ENCODE measurements around the gene TTC8.
A peak's percentile ranks its signal among the peaks of the same experiment; 100 is the strongest.
"Not testable (repeated sequence)": the region's sequence is repeated elsewhere in the genome, so short reads cannot be mapped to it uniquely, and the experiment has no call there.

The TTC8 gene

DNA sequence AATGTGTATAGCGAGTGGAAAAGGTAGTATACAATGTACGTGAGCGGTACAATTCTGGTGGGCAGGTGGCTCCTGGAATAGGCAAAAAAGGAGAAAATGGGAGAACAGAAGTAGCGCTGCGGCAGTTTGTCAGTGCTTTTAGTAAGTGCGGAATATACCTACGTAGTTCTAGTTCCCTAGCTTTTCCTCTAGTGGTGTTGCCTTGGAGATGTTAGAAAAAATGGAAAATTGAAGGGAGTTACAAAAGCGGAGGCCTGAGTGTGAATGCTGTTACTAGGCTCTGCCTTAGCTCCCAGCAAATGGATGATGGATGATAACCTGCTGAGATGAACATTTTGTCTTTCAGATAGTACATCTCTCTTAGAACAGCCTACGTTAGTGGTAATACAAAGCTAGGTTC is 1.1 kb downstream of the TTC8 start:
- DNase-seq = no peak

DNA sequence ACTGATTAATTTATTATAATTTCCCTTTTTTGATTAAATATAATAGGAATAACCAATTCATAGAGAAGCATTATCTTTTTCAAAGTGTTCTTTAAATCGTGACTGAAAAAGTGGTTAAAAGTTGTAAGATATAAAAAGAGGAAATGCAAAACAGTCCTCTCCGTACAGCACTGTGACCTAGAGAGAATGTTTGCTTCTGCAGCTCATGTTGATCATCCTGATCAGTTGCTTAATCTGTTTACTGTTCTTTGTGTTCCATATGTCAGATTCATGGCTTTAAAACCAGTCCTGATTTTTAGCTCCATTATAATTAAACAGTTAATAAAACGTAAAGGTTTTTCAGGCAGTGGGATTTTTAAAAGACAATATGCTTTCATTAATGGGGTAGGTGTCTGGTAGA is 4.7 kb downstream of the TTC8 start:
- DNase-seq = no peak

DNA sequence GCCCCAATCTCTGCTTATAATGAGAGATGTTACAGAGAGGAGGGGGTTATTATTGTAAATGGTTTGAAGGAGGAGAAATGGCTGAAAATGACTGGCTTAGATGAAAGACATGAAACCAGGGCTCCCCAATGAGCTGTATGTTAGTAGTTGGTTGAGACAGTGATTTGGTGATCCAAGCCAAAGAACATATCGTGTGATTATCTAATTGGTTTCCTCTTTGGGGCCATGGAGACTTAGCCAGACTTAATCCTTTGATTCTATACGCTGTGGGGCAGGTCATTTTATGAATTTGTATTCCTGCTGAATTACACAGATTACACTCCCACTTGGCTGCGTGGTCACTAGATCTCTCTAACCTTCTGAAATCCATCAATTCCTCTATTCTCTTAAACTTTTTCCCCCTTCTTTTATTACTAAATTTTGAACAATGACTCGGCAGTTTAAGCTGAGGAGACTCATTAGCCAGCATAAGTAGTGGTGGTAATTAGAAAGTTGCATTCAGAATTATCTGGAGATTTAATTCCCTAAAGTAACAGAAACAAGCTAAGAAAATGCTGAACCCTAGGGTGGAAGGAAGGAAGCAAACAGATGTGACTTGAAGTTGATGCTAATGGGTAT is 5.3 kb downstream of the TTC8 start:
- no peak for DNase-seq

DNA sequence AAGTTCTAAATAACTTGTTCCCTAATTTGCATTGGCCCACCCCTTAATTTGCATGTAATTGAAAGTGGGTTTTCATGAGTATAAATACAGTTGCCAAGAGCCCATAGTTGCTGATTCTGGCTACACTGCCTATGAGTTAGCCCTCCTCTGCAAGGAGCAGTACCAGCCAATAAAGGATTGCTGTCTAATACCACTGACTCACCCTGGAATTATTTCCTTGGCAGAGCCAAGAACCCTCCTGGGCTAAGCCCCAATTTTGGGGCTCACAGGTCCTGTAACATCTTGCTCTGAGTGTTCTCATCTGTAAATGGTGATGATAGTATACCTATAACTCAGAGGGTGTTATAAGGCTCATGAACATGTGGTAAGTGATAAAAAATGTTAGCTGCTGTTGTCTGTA is 6.8 kb downstream of the TTC8 start:
- no peak for DNase-seq

DNA sequence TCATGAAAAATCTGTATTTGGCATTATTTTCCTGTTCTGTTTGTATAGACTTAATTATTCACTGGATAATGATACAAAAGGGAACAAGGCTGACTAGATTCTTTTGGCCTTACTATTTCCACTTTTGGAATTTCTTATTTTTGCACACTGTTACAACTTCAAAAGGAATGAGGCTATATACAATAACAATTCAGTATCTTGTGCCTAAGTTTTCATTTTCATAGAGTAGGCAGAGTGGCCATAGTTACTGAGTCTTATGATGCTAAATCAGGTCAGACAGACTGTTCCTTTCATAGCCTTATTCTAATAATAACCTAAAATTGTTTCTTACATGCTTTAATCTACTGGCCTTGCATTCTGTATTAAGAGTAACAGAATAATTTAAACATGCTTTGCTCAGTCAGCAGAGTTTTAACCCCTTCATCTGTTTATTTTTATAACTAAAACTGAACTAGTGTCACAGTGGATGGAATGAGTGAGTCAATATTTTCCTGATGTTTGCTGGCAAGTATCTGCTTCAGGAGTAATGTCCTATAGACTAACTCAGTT is 10.5 kb downstream of the TTC8 start:
- no peak for DNase-seq

DNA sequence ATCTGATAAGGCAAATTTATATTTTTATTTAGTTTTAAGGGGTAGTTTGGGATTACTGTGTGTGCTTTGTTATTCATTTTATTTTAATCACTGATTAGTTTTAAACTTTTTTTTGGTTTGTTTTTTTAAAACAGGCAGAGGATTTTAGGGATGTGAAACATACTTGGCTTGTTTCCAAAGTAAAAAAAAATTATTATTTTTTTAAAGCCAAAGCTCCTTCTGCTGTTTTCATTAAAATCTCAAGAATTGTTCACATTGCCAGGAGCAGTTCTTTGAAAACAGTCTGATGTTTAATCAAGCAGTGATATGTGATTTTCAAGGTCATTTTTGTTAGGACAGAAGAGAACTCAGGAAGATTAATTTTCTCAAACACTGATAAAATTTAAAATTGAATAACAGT is 11.2 kb downstream of the TTC8 start:
- DNase-seq = no peak

DNA sequence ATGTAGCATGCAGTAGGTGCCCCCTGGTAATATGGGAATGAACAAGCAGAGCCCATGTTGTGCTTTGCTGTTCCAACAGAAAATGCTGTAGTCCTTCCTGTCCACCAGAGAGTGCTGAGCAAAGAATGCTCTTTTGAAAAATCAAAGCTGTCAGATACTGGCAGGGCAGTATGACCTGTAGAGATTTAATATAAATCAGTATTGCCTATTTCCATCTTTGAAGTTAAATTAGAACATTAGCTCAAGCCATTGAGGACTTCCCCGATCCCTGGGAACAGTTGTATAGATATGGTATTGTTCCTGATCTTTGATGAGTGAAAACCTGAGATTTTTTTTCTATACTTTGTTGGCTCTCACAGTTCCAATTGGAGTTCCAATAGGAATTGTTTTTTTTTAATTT is 13.0 kb downstream of the TTC8 start:
- no peak for DNase-seq

DNA sequence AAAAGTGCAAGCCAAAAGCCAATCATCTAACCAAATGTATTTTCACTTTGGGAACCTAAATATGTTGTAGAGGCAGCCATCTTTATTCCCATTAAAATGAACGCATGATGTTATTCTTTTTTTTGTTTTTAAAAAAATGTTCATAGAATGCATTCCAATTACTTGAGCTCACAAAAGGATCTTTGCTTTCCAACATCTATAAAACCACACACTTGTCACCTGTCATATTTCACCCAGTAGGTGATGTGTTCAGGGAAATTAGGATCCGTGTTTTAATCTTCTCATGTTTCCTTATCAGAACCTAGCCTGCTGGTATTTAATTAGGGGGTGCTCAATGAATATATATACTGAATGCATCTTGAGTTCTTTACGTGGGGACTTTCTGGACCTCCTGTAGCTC is 13.6 kb downstream of the TTC8 start:
- DNase-seq = no peak

DNA sequence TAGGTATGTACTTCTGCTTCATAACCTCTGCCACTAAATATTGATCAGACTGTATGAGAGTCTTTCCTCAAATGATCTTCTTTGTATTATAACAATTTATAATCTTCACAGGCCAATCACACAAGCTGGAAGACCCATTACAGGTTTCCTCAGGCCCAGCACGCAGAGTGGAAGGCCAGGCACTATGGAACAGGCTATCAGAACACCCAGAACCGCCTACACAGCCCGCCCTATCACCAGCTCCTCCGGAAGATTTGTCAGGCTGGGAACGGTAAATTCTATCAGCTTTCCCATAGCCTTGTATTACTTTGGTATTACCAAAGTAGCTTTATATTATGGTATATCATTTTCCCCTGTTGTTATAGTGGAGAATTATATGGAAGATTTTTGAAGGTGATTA is 16.5 kb downstream of the TTC8 start:
- no peak for DNase-seq

DNA sequence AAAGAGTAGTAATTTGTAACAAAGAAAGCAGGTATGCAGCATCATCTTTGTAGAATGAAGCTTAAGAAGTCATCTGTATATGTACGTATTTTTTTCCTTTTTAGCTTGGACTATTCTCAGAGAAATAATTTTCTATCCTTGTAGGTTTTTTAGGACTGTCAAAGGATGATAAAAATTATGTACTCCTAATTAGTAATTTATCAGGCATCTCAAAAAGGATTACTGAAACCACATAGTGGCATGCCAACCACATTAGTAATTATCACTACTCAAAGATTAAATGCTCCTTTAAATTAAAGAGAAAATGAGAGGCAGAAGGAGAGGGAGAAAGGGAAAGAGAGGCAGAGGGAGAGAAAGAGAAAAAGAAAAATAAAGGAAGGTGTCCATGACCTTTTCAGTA is 17.3 kb downstream of the TTC8 start:
- DNase-seq = no peak

DNA sequence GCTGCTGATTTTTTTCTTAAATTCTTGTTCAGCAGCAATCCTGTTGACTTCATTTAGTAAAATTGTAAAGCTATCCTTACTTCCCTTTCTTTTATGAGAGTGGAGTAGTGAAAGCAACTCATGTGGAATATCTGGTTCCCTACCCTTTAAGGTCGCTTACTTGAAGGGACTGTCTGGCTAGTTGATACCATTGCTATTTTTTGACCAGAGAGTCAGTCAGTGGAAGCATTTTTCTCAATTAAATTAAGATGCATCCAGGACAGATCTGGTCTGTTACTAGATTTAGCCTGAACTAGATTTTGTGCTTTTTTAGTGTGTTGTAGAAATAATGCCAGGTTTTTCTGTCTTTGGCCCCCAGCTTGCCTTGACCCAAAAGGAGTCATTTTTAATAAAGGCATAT is 18.0 kb downstream of the TTC8 start:
- DNase-seq = no peak

DNA sequence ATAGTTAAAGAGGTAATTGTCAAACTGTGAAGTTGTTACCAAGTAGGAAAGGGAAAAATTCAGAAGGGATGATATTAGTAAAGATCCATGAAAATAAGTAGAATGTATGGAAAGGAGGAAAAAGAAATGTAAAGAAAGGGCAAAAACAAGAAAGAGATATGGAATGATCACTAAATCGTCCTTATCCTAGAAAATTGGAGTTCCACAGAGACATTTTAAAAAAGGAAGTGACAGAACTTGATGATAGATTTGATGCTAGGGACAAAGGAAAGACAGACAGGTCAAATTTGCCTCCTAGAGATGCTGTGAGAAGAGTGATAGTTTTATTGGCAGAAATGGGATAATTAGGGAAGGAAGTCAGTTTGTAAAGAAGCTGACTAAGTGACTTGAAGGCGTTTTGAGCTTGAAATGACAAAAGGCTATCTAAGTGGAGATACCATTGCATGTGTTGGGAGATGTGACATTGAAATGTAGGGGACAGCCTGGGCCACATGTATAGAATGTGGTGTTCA is 20.6 kb downstream of the TTC8 start:
- DNase-seq = no peak

DNA sequence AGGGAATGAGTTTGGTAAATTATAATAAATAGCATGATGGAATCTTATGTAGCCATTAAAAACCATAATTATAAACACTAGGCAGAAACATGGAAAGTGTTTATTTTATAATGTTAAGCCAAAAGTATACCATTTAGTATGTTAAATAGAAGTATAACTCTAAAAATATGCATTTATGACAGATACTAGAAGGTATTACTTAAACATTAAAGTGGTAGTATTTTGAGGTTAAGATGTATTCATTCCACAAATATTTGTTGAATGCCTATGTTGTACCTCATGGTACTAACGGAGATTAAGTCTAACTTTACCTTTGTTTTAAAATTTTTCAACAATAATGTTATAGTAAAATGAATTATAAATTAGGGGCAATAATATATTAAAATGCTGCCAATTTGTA is 24.1 kb downstream of the TTC8 start:
- DNase-seq = no peak

DNA sequence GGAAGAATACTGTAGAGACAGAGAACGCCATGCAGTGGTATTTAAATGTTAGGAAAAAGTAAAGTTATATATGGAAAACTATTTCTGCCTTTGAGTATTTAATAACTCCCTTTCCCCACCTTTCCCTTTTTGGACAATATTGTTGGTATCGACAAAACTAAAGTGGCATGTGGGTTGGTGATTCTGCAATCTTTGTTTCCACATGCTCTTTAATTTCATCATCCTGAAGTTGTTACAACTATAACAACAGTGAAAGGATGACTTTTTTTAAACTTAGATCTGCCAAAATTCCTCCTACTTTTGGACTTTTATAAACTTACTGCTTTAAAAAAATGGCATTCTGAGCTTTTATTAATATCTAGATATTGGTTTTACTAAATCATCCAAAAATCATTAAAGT is 25.3 kb downstream of the TTC8 start:
- no peak for DNase-seq

DNA sequence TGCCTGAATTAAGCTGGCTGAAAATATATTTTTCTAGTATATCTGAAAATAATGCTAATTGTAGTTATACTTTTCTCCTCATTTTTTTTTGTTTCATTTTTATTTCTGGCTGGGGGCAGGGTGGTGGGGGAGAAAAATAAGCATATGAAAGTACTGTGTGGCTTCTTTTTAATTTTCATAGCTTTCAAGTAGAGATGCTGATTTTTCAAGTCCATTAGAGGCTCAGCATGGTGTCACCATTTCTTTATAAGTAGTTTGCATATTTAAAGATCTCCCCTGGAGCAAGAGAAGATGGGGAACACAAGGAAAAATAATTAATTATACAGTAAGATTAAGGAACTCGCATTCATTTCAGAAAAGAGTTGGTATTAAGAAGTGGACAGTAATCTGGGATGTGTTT is 27.1 kb downstream of the TTC8 start:
- no peak for DNase-seq

DNA sequence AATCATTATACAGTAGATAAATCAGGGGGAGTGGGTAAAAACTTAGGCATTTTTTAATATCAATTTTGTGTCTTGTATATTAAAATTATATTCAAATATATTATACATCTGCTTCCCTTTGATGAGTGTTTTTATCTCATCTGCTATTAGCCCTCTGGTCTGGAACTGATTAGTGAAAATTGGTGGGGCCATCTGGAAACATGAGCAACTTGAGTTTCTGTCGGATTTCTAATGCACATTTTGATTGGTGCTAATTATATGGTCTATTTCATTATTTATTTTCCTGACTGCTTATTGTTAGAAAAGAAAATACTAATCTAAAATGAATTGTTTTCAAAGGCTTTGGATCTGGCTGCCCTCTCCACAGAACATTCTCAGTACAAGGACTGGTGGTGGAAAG is 28.2 kb downstream of the TTC8 start:
- no peak for DNase-seq

DNA sequence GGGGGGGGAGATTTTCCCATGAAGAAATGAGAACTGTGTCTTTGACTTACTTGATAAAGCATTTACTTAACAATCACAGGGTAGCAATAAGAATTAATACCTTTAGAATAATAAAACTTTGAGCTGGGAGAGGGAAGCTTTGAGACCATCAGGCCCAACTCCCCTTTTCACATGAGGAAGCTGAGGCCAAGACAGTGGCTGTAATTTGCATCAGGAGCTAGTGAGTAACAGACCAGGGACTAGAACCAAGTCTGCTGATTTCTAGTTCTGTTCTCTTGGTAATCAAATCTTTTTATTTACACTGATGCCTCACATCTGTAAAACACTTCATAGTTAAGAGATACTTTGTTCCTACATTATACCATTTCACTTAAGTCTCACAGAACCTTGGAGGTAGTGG is 28.7 kb downstream of the TTC8 start:
- no peak for DNase-seq

DNA sequence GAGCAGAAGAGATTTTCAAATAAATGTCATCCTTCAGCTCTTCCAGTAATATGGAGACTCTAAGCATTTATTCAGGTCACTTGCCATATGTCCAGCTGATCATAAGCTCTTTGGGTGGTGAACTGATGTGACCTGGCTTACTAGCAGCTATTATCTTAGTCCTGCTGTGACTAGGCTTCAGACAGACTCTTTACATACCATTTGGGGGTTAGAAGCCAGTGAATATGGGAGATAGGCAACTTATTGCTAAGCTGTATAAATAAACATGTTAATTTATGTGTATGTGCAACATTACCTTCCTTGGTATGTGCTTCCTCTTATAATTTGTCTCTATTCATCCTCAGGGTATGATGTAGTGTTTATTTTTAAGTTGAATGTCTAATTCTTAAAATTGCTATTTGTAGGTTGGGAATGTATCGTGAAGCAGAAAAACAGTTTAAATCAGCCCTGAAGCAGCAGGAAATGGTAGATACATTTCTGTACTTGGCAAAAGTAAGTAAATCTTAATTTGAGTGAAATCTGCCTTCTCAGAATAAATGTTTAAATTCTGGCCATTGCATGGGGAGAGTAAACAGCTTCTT is 32.4 kb downstream of the TTC8 start:
- DNase-seq = no peak

DNA sequence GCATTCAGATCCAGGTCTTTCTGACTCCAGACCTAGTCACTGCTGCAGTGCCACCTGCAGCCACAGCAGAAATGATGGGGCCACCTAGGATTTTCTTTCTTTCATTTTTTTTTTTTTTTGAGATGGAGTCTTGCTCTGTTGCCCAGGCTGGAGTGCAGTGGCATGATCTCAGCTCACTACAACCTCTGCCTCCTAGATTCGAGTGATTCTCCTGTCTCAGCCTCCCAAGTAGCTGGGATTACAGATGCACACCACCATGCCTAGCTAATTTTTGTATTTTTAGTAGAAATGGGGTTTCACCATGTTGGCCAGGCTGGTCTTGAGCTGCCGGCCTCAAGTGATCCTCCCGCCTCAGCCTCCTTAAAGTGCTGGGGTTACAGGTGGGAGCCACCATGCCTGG is 33.4 kb downstream of the TTC8 start:
- not testable (repeated sequence) for DNase-seq

DNA sequence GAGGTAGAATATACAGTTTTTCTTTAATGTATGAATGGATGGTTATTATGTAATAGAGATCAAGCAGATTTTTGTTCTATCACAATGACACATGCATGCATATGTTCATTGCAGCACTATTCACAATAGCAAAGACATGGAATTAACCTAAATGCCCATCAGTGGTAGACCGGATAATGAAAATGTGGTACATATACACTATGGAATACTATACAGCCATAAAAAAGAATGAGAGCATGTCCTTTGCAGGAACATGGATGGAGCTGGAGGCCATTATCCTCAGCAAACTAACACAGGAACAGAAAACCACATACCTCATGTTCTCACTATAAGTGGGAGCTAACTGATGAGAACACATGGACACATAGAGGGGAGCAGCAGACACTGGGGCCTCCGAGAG is 34.7 kb downstream of the TTC8 start:
- not testable (repeated sequence) for DNase-seq

DNA sequence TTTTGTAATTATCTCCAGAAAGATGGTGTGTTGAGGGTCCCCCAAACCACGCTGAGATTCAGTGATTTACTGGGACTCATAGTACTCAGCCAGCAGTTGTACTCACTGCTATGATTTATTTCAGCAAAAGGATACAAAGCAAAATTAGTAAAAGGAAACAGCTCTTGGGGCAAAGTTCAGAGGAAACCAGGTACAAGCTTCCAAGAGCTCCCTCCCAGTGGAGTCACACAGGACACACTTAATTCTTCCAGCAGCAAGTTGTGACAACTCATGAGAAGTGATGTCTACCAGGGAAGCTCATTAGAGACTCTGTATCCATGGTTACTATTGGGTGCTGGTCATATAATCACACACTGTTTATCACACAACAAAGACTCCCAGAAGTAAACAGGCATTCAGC is 38.7 kb downstream of the TTC8 start:
- DNase-seq = no peak

DNA sequence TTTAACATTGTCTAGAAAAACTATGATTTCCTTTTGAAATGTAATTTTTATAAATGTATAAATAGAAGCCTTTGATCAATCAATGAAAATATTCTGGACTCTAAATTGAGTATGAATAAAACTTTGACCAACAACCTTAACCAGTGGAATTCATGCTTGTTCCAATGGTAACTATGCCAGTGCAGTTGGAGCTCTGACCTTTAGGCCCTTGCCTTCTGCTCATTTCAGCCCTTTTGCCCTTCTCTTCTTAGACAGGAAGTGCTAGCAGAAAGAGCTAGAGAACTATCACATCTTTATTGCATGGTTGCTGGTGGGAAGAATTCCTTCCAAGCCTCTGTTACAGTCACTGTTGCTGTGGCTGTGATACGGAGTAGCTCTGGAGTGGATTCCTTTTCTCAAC is 39.7 kb downstream of the TTC8 start:
- no peak for DNase-seq

DNA sequence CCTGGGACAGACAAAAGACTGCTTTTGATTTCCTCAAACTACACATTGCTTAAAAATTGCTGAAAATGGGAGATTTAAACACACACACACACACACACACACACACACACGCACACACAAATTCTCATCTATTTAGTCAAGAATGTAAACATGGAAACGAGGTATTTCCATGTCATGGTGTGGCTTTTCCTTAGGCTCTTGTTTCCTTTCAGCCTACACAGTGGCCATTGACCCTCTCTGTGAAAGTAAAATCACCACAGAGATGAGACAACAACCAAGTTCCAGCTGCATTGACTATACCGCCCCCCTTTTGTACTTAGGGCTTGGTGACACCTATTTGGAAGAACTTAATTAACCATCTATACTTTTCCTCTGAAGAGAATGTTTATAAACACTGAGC is 41.9 kb downstream of the TTC8 start:
- DNase-seq = no peak

DNA sequence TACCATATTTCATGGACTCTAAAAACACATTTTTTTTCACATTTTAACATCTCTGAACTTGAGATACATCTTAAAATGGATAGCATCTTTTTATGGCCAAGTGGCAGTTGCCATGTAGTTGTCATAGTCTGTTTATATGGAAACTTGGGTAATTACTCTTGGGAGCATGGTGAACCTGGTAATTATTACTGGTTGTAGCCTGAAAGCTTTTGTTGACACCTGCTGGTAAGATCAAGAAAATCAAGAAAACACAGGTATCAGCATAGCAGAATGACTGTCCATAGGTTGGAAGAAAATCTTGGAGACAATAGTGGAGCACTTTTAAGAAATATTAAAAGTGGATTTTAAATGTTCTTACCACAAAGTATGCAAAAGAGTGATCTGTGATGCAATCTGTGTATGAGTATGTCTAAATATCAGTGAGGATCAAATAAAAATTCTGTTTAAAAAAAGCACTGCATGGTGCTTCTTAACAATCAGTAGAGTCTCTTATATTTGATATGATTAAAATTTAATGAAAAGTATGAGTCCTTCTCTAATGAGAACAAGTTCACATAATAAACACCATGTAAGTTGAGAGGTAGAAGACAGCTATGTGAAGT is 44.2 kb downstream of the TTC8 start:
- DNase-seq = peak; percentile 9

DNA sequence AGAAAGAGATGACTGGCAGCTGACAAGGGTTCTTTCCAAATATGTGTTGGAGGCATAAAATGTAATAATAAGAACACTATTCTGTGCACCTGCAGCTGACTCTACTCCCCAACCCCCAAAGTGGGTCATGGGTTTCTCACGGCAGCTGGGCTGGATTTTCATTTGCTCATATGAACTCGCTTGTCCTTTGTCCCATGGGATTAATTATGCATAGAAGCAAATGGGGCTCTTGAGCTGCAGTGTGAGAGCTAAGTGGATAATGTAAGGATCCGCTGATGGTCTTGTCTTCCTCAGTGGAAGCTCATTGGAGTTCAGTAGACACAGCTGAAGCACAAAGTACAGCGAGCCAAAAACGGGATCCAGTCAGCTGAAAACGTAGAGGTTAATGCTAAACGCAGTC is 46.3 kb downstream of the TTC8 start:
- DNase-seq = no peak

Data from activated CD4-positive, alpha-beta T cell treated with anti-CD3 and anti-CD28 coated beads, Interleukin-2, amount 50 U/mL, for 16 hours (primary cell).